ENCODE data around the gene NDUFV2. TPM values are rescaled to one million over a fixed set of nuclear protein-coding genes. Genes with fewer than 3 reads are reported as not detected.
A peak's percentile ranks its signal among the peaks of the same experiment; 100 is the strongest.

NDUFV2 gene
- total and polyA plus RNA-seq, 2 of the 13 experiments (the other 11 are each of a cell fraction or from before 2014, with no cell fraction given) = 216 to 299 TPM

DNA sequence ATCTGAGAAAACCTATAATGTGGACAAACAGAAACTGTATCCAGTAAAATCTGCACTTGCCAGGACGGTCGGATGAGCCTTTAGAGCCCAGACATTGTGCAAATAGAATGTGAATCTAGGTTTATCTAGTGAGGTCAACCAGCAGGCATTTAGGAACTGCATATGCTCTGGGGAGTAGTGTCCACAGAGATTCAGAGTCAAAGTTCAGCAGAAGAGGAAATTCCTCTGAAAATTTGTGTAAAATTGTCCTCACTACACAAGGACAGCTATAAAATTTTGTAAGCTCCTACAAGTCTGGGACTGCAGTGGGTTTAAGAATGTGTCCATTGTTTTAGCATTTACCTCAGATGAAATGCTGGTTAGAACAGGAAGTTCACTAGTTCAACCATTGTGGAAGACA, 9.8 kb upstream of the NDUFV2 start (continued):
- peak; percentile 80; the same call in 1 of the 2 replicates for TF ChIP-seq ARID3A (IDR thresholded peaks at IDR 0.05; ENCODE audit: low read depth, low read length)
- no peak for TF ChIP-seq WIZ (CRISPR knock-in tag; IDR thresholded peaks at IDR 0.05)
- TF ChIP-seq FOXK1 (CRISPR knock-in tag; IDR thresholded peaks at IDR 0.05; ENCODE audit: borderline replicate concordance, low read depth) = peak; percentile 38; the same call in 1 of the 2 replicates
- no peak for TF ChIP-seq DNMT3B (CRISPR knock-in tag; conservative IDR thresholded peaks at IDR 0.05)
- no peak for TF ChIP-seq SMAD9 (CRISPR knock-in tag; IDR thresholded peaks at IDR 0.05)
- TF ChIP-seq, protein P1, sequence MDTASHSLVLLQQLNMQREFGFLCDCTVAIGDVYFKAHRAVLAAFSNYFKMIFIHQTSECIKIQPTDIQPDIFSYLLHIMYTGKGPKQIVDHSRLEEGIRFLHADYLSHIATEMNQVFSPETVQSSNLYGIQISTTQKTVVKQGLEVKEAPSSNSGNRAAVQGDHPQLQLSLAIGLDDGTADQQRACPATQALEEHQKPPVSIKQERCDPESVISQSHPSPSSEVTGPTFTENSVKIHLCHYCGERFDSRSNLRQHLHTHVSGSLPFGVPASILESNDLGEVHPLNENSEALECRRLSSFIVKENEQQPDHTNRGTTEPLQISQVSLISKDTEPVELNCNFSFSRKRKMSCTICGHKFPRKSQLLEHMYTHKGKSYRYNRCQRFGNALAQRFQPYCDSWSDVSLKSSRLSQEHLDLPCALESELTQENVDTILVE (CRISPR knock-in tag; IDR thresholded peaks at IDR 0.05) = no peak
- no peak for TF ChIP-seq HOXA5 (CRISPR knock-in tag; IDR thresholded peaks at IDR 0.05)
- TF ChIP-seq MAZ (IDR thresholded peaks at IDR 0.05; ENCODE audit: borderline replicate concordance, low read depth, low read length) = no peak
- TF ChIP-seq MAZ (CRISPR knock-in tag; IDR thresholded peaks at IDR 0.05; ENCODE audit: low read depth) = no peak
- peak; percentile 19; the same call in 1 of the 2 replicates for TF ChIP-seq DRAP1 (CRISPR knock-in tag; IDR thresholded peaks at IDR 0.05)
- no peak for TF ChIP-seq PAWR (CRISPR knock-in tag; IDR thresholded peaks at IDR 0.05; ENCODE audit: borderline replicate concordance)
- peak; percentile 65; the same call in 1 of the 2 replicates for TF ChIP-seq SALL1 (CRISPR knock-in tag; IDR thresholded peaks at IDR 0.05)
- peak; percentile 37 for TF ChIP-seq ASH2L (IDR thresholded peaks at IDR 0.05; ENCODE audit: insufficient read length, low read depth, low read length)
- no peak for TF ChIP-seq ZNF441 (CRISPR knock-in tag; IDR thresholded peaks at IDR 0.05; ENCODE audit: borderline replicate concordance)
- TF ChIP-seq MYNN (CRISPR knock-in tag; IDR thresholded peaks at IDR 0.05; ENCODE audit: low read depth) = no peak
- TF ChIP-seq CEBPG (CRISPR knock-in tag; IDR thresholded peaks at IDR 0.05) = peak; percentile 72
- peak; percentile 61; the same call in 1 of the 2 replicates for TF ChIP-seq CEBPB (IDR thresholded peaks at IDR 0.05; ENCODE audit: borderline replicate concordance, low read depth, low read length)
- TF ChIP-seq SIX1 (CRISPR knock-in tag; IDR thresholded peaks at IDR 0.05; ENCODE audit: borderline replicate concordance) = peak; percentile 69; the same call in 1 of the 2 replicates
- TF ChIP-seq HDAC2 (CRISPR knock-in tag; IDR thresholded peaks at IDR 0.05) = peak; percentile 65; the same call in 1 of the 2 replicates
- no peak for TF ChIP-seq ZNF780A (CRISPR knock-in tag; IDR thresholded peaks at IDR 0.05)
- TF ChIP-seq ARID4A (CRISPR knock-in tag; IDR thresholded peaks at IDR 0.05; ENCODE audit: borderline replicate concordance) = peak; percentile 27; the same call in 1 of the 2 replicates
- TF ChIP-seq ISL2 (CRISPR knock-in tag; IDR thresholded peaks at IDR 0.05) = peak; percentile 69
- TF ChIP-seq LCORL (IDR thresholded peaks at IDR 0.05) = peak; percentile 42
- peak; percentile 91 for TF ChIP-seq LCORL (CRISPR knock-in tag; IDR thresholded peaks at IDR 0.05)
- peak; percentile 76 for TF ChIP-seq MIXL1 (CRISPR knock-in tag; IDR thresholded peaks at IDR 0.05)
- TF ChIP-seq KDM6A (CRISPR knock-in tag; IDR thresholded peaks at IDR 0.05; ENCODE audit: low read depth) = peak; percentile 68; the same call in 1 of the 2 replicates
